Stimulated activated naive CD4-positive, alpha-beta T cell (primary cell): ENCODE measurements around the gene BUD13.
A peak's percentile ranks its signal among the peaks of the same experiment; 100 is the strongest.

Experiments used
- DNase-seq, 6 experiments: peaks; one replicate each; lab custom pipeline; 2025; lab: John Stamatoyannopoulos, UW

BUD13 gene

DNA sequence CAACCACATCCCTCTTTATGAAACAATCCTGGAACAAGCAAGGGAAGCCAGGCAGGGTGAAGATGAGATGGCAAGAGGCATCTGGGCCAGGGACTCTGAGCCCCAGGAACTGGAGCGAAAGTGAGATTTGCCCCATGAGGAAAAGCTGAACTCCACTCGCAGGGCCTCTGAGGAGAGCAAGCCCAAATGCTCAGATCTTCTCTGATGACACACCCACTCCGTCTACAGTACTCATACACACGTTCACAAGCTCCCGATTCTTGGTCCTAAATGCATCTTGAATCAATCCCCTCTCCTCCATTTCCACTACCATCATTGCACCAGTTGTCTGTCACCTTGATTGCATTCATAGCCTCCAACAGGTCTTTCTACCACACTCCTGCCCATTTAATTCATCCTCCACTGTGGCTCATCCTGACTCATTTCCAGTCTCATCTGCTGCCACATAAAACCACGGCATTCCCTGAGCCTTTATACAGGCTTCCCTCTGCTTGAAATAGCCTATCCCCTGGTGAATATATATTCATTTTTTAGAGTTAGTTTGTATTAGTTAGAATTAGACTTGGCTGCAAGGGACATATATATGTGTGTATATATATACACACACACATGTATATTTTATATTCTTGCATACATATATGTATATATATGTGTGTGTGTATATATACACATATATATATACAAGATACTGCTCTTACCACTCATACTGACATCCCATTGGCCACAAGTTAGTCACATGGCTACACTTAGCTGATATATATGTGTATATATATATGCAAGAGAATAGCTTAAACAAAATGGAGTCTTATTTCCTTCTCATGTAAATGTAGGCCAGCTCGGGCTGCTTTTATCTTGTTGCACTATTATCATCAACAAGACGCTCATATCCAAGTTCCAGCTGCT, 20.3 kb upstream of the BUD13 start:
- DNase-seq = no peak

DNA sequence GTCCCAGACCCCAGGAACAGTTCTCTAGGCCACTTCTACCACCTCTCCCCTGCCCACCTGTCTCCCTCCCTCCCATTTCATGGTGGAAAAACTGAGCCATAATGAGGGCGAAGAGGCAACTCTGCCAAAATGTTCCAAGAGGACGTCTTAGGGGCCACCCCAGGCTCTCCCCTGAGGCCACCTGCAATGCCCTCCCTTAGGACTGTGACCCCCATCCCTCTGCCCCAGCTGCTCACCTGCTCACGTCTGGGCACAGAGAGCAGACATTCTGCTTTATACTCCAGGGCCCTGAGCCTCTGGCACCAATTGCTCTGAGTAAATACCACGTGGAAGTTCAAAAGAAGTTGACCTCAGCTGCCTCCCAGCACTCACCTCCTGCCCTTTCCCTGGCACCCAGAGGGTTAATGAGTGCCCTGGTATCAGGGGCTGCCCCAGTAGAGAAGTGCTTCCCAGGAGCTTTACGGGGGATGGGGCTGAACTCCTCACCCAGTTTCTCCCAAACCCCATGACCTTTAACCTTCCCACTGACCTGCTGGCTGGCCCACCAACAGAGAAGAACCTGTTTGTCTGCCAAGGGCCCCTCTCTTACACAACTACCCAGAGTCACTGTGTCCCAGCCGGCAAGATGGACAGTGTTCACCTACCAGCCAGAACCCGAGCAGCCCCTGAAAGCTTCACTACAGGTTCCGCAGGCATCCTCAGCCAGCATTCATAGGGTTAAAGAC, 19.5 kb upstream of the BUD13 start:
- DNase-seq = no peak

DNA sequence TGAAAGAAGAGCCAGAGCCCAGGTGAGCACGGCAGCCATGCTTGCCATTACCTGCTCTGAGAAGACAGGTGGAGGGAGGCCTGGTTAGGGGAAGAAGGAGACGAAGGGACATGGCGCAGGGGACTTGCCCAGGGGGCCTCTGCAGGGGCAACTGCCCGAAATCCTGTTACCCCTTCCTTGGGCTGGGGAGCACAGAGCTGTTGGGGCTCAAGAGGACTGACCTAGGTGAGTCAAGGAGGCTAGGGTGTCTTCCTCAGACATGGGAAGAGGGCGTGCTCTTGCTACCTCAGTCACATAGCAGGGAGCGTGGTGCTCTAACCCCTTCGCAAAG, 19.0 kb upstream of the BUD13 start, which contains the start of gene APOA5:
APOA5 (minus strand) TSS at position 67 of the 331 bp plus-strand sequence; CDS start at position 48, 19 bp downstream.
- DNase-seq = no peak

DNA sequence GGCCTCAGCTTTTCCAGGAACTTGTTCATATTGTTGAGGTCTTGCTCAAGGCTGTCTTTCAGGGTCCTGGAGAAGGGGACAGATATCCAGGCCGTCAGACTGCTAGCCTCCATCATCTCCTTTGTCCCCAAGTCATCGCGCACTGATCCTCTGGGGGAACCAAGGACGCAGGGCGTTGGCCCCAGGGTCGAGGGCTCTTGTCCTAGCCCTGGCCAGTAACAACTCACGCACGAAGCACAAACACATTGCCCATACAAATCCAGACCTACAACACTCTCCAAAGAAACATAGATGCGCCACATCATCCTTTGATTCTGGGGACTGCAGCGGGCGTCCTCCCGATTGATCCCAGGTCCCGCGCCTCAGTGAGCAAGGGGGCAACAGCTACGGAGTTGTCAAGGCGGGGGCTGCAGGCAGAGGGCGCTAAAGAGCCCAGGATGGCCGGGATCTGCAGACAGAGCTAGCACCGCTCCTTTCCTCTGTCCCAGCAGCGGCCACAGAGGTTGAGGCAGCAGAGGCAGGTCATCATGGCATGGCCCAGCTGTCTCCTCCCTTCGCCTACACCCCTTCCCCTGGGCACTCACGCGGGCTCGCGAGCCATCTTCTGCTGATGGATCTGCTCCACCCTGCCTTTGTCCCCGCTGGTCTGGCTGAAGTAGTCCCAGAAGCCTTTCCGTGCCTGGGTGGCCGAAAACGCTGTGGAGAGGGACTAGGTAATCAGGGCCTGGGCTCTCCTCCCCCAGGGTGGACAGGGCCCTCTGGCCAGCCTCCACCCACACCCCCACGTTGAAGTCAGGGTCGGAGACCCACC, 18.4 kb upstream of the BUD13 start:
- peak; percentile 27 to 78 (median 66) for DNase-seq

DNA sequence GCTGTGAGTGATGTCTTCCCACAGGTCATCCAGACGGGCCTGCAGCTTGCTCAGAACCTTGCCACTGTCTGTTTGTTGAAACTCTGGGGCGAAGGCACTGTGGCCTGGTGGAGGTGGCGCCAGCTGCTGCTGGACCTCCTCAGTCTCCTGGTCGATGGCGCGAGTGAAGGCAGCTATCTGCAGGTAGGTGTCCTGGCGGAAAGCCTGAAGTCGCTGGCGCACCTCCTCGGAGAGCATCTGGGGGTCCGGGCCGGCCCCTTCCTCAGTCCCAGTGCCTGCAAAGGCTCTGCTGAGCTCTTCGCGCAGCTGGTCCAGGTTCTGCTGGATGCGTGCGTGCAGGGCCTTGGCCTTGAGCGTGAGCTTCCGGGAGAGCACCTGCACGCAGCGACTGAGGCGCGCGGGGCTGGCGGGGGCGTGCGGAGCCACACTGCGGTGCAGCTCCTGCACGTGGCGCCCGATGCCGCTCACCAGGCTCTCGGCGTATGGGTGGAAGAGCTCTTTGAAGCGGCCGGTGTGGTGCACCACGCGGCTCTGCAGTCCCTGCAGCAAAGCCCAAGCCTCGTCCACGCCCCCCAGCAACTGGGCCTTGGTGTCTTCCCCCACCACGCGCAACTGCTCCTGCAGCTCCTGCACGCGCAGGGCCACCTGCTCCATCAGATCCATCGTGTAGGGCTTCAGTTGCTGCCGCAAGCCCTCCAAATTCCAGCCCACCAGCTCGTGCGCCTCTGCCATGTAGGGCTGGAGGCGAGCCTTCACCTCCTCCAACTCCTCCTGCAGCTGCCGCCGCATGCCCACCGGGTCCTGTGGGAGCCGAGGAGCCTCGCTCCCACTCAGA, 17.6 kb upstream of the BUD13 start:
- DNase-seq = no peak

DNA sequence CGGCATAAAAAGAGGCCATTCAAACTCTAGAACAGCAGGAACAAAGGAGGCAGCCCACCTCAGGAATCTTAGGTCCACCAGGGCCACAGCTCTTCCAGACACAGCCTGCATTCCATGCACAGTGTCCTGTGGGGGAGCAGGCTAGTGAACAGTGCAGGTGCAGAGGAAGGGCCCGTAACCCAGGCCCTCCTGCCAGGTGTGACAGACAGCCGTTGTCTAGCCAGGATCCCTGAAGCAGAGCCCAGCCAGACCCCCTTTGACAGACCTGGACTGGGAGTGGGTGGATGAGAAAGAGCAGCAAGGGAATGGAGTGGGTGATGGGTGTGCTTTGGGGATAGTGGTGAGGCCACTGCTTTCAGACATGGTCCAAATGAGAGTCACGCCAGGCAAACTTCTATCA, 16.2 kb upstream of the BUD13 start:
- DNase-seq = no peak

DNA sequence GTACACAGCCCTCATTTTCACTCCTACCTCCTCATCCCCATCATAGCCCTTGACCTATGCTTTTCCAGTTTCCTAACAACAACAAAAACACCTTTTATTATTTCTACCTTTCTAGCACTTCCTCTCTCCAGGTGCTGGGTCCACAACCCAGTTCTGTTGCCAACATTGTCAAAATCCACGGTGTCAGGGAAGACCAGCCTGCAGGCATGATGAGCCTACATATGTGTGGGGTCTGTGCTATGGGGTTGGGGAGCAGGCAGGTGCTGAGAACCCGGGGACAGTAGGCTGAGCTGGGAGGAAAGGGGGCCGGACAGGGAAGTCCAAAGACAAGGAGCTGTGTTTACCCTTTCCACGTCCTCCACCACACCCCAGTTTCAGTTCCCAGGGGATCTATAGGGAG, 15.7 kb upstream of the BUD13 start:
- no peak for DNase-seq

DNA sequence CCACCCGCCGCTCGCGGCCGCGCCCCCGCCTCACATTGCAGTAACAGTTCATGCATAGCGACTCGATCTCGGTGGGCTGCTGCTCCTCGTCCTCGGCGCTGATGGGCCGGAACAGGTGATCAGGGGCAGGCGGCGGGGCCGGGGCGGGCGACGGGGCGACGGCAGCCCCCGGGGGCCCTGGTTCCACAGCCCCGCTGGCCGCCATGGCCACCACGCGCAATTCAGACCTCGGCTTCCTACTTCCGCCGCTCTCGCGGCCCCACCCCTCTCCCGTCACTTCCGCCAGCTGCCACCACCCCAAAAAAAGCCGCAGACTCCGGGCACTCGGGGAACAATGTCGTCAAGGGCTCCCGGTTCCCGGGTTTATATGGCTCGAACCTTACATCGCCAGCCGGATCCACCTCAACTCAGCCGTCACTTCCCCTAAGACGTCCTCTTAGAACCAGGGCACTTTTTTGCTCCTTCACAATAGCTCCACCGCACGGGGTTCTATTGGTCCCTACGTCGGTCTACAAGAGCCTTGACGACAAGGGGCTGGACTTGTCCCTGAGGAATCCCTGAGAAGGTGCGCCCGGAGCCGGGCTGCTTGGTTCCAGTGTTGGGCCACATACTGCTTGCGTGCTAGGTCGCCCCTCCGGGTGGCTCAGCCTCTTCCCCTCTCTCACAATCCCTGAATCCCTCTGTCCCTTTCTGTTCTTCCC, 15.1 kb upstream of the BUD13 start, which contains the start of gene ZPR1:
ZPR1 (minus strand) TSS at position 238 of the 701 bp plus-strand sequence; CDS start at position 205, 33 bp downstream.
- DNase-seq = peak; percentile 73 to 89 (median 81)

DNA sequence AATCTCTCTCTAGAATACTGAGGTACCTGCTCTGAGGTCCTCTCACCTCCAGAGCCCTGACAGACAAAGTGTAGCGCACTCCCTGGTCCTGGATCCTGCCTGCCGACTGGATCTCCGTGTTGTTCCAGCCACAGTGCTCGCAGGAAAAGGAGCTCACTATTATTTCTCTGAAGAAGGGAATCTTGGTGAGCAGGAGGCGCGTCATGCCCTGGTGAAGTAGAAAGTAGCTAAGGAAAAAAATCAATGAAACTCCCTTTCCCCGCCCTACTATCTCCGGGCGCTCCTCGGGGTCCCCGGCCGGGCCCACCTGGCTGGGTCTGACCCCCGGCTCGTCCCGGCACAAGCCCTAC, 14.6 kb upstream of the BUD13 start:
- DNase-seq = no peak

DNA sequence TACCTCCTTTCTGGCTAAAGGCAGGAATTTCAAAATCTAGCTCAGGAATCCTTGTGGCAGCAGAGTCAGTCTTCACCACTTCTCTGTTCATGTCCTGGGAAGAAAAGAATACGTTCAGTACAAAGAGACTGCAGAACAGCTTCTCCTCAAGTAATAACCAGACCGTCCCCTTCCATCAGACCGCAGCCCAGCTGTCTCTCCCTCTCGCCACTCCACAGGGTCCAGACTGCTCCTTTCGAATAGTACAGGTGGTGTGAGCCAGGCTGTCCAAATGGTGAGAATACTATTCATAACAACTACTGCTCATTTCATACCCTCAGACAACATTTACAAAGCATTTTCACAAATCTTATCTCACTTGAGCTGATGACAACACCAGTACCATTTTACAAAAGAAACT, 14.2 kb upstream of the BUD13 start:
- no peak for DNase-seq

DNA sequence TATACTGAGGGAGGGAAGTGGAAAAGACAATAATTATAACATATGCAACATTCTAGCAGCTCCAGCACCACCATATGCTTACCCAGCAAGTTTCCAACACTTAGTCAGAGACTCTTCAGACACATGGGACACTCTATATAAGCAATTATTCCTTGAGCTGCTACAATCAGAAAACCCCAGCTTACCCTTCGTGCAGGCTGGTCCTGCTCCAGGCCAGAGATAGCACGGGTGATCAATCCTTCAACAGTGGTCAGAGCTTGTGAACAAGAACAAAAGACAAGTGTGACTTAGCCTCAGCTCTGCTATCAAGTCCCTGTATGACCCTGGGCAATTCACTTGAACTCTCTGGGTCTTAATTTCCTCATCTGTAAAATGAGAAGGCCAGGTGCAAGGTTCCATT, 13.5 kb upstream of the BUD13 start:
- DNase-seq = no peak

DNA sequence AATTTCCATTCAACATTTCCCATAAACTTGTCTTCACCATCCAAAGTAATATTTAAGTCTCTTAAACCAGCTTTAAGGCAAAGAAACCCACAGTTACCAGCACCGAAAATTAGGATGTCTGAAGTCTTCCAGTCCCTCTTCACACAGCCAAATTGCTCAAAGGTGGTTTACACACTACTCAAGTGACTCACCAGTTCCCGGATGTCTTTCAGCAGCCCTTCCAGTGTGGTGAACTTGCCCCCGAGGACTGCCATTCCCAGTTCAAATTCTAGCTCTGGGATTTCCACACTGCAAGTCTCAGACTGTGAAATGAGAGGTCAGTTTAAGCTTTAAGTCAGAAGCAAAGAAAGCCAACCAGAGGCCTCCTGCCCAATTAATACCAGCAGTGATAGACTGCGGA, 9.9 kb upstream of the BUD13 start:
- DNase-seq = no peak

DNA sequence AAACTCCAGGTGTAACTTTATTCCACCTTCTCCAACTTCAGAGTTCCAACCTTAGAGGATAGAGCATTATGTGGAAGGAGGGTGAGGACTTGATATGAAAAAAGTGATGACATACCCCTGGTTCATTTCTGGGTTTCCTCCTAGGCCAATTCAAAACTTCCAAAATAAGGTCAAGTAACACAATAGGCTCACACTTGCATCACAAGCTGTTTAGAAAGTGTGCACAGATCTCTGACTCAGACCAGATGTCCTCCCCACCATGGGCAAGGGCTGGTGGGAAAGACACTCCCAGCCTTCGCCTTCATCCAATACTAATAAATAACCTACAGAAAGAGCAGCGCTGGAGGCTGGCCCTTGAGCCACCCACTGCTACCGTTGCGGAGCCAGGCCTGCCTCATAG, 5.8 kb upstream of the BUD13 start:
- DNase-seq = no peak

DNA sequence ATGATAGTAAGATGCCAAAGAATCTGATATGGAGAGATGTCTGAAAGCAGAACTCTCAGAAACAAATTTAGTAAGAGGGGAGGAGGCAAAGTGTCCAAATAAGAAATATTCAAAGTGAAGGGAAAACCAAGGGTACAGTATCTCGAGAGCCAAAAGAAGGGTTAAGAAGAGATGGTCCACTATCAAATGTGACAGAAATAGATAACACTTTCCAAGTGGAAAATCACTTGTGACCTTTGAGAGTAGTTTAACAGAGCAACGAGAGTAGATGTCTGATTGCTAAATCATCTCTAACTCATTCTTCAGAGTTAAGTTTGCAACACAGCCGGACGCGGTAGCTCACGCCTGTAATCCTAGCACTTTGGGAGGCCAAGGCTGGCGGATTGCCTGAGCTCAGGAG, 4.3 kb upstream of the BUD13 start:
- no peak for DNase-seq

DNA sequence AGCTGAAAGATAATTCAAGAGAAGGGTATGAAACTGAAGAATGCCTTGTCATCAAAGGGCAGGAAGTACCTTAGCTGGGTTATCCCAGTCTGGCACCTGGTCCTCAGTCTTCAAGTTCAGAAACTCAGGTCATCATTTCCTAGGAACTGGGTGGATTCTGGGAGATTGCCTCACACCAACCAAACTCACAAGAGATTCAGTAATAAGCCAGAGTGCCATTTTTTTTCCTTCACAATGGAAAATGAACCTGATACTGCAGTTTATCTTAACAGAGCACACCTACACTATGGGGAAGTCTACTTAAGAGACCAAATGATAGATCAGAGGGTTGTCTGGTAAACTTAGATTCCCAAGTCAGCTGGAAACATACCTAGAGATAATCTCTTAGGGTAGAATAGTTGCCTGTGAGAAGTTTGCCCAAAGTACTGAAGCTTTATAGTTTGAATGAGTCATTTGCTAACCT, 3.8 kb upstream of the BUD13 start:
- no peak for DNase-seq

DNA sequence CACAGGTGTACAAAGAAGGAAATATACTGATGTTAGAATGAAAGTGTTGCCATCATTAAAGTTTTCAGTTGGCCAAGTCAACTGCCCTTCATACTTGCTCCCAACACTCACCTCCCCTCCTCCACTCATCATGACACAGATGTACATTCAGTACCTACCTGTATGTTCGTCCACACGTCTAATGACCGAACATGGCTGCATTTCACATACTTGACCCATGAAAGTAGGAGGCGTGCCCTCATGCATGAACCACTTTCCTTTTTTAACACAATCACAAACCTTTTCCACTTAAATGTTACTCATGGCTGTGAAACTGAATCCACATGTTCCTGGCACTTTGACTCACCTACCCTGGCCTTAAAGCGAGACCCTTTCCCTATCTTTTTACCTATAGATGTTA, 3.2 kb upstream of the BUD13 start:
- no peak for DNase-seq

DNA sequence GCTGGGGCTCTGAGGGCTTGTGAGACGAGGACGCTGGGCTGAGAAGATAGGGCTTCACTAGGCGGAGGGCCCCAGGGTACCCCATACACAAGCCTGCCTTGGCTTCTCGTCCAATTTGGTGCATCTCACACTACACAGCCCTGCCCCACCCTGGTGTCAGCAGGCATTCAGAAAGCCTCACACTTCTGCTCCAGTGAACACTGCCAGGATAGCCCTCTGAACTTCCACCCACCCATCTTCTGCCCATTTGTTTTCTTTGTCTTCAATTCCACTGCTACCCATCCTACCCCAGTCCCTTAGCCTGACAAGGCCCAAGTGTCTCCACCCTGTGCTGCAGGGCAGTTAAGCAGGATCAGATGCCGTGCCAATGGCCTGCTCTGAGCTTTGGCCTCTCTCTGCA, 1.9 kb upstream of the BUD13 start:
- DNase-seq = no peak

DNA sequence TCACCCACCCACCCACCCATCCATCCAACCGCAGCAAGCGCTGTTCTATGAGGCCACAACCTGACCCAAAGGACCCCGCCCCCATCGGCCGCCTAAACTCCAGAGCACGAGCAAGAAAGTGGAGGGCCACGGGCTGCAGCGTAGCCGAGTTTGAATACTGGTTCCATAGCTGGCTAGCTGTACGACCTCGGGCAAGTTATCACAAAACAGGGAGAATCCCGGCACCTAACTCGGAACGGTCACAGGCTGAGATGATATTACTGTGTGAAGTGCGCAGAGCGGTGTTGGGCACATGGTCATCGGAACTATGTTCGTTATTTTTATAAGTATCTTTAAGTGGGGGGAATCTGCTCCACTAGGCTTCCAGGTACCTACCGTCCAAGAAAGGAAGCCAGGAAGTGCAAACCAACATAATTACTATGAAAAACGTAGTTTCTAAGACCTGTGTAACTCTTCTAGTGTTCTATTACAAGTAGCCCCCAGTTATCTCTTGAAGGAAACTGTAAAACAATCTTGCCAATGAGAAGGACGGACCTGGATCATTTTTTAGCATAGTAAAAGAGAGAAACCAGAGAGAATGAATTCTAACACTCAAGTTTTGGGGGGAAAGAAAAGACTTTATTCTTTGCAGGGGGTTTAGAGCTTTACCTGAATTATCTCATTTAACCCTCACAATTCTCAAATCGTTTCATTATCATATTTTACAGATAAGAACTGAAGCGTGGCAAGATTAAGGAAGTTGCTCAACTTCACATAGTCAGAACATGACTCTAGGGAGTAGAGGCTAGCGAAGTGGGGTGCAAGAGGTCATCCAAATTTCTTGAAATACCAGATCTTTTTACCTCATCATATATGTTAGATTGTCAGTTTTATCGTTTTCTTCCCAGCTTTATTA, 663 bp upstream of the BUD13 start:
- DNase-seq = no peak

DNA sequence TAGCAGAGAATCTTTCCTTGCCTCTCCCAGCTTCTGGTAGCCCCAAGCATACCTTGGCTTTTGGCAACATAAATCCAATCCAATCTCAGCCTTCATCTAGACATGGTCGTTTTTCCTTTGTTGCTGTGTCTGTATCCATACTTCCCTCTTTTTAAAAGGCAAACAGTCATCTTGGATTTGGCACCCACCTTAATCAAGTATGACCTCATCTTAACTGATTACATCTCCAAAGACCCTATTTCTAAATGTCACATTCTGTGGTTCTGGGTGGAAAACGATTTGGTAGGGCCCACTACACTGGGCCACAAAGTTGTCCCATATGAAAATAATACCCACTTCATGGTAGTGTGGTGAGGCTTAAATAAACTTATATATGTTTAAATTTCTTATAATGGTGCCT, 852 bp downstream of the BUD13 start:
- no peak for DNase-seq

DNA sequence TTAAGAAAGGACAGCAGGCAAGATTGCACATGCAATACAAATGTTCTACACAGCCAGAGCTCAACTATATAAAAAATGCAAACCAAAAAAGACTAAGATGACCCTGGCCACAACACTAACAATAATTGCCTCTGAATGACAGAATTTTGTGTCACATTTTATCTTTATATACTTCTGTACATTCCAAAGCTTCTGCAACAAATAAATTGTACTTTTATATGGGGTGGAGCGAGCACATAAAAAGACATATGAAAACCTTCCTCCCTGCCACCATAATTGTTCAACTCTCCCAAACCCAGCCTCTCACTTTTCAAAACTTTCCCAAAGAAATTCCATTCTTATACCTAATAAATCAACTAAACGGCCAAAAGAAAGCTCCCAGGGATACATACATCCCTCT, 10.7 kb downstream of the BUD13 start:
- DNase-seq = no peak
